Calu3 (cell line): ENCODE data around the gene ATP11A. TPM values are rescaled to one million over a fixed set of nuclear protein-coding genes. Genes with fewer than 3 reads are reported as not detected.

Source experiments
- BruUV-seq: library from RNA; stranded (reverse); fragments of 400-500 nt; replicated peaks from 2 replicates; lab custom pipeline; 2021; lab: Mats Ljungman, UMichigan
- CTCF ChIA-PET: fragments of 300-600 bp; sonication (Branson Sonifier 250); formaldehyde crosslinking; loops from one replicate; lab custom pipeline; 2022; ENCODE audit warnings: antibody characterized with exemption; lab: Charles Lee
- DNase-seq: peaks from one replicate; pipeline ENCODE4 v3.0.0; 2022
- H3K27ac Mint-ChIP-seq: one replicate; pipeline ENCODE4 v1.8.0; 2022; ENCODE audit warnings: mixed read lengths; ENCODE audit not compliant: unreplicated experiment
- H3K27me3 Mint-ChIP-seq: one replicate; pipeline ENCODE4 v1.8.0; 2022; ENCODE audit warnings: mixed read lengths; ENCODE audit not compliant: unreplicated experiment
- H3K36me3 Mint-ChIP-seq: one replicate; pipeline ENCODE4 v1.8.0; 2022; ENCODE audit warnings: mild to moderate bottlenecking, moderate library complexity, mixed read lengths; ENCODE audit not compliant: insufficient read depth, unreplicated experiment
- H3K4me1 Mint-ChIP-seq: one replicate; pipeline ENCODE4 v1.8.0; 2022; ENCODE audit warnings: mild to moderate bottlenecking, low read depth, mixed read lengths; ENCODE audit not compliant: unreplicated experiment
- H3K4me3 Mint-ChIP-seq: one replicate; pipeline ENCODE4 v1.8.0; 2022; ENCODE audit warnings: mild to moderate bottlenecking, low read depth, moderate library complexity, mixed read lengths; ENCODE audit not compliant: unreplicated experiment
- H3K9me3 Mint-ChIP-seq: one replicate; pipeline ENCODE4 v1.8.0; 2022; ENCODE audit warnings: low read depth, mixed read lengths; ENCODE audit not compliant: unreplicated experiment
- CTCF ChIP-seq: fragments of 200-600 bp; IDR thresholded peaks from one replicate; pipeline ENCODE4 v1.8.0; 2022; ENCODE audit warnings: antibody characterized with exemption; ENCODE audit not compliant: unreplicated experiment
- intact Hi-C: fragments of 100-400 bp; cut with micrococcal nuclease; formaldehyde crosslinking; loops from one replicate; pipeline ENCODE4 v1.10.0; 2022; ENCODE audit not compliant: unreplicated experiment
- total RNA-seq: library from RNA; stranded (reverse); gene quantifications from 2 replicates; pipeline ENCODE4 v1.2.3, GENCODE V29; 2022

ATP11A gene
- total RNA-seq, 1 experiment from 2014 or later: 115 TPM

GRCh38 chr13:112907286-112907685 lies 217.4 kb downstream of the ATP11A start:
- Mint-ChIP-seq H3K27me3 (no peaks in the 10 kb centered on the region), H3K4me3 (no peak overlapping the region), H3K4me1 (no peaks in the 10 kb centered on the region), H3K27ac (no peak overlapping the region), H3K9me3 (no peaks in the 10 kb centered on the region), H3K36me3 (no peaks in the 10 kb centered on the region)
- BruUV-seq: no TSS peak
- intact Hi-C loops: no loop called here
- CTCF ChIA-PET: no interaction called here
- DNase-seq: no peak
- no peak for TF ChIP-seq CTCF

- H3K4me3 Mint-ChIP-seq: no peak overlapping the region
- H3K27me3 Mint-ChIP-seq: no peaks in the 10 kb centered on the region
- TF ChIP-seq CTCF: no peak
- no peak for DNase-seq
- H3K27ac Mint-ChIP-seq: no peak overlapping the region
- H3K9me3 Mint-ChIP-seq: no peaks in the 10 kb centered on the region
- intact Hi-C loops: no loop called here
- CTCF ChIA-PET: no interaction called here
- no TSS peak for BruUV-seq
- H3K36me3 Mint-ChIP-seq: no peaks in the 10 kb centered on the region
- no peaks in the 10 kb centered on the region for H3K4me1 Mint-ChIP-seq
Measured at GRCh38 chr13:112907871-112908331, 218.1 kb downstream of the ATP11A start.

GRCh38 chr13:112908342-112908741 lies 218.5 kb downstream of the ATP11A start:
- Mint-ChIP-seq H3K27me3 (no peaks in the 10 kb centered on the region), H3K4me1 (no peaks in the 10 kb centered on the region), H3K36me3 (no peaks in the 10 kb centered on the region), H3K4me3 (no peak overlapping the region), H3K9me3 (no peaks in the 10 kb centered on the region), H3K27ac (no peak overlapping the region)
- no peak for TF ChIP-seq CTCF
- no peak for DNase-seq
- intact Hi-C loops: no loop called here
- CTCF ChIA-PET: no interaction called here
- BruUV-seq: no TSS peak

GRCh38 chr13:112910016-112910415 lies 220.2 kb downstream of the ATP11A start:
- Mint-ChIP-seq H3K4me3 (no peak overlapping the region), H3K27me3 (no peaks in the 10 kb centered on the region), H3K36me3 (no peaks in the 10 kb centered on the region), H3K9me3 (no peaks in the 10 kb centered on the region), H3K27ac (no peak overlapping the region), H3K4me1 (no peaks in the 10 kb centered on the region)
- BruUV-seq: no TSS peak
- CTCF ChIA-PET: no interaction called here
- intact Hi-C loops: no loop called here
- no peak for TF ChIP-seq CTCF
- no peak for DNase-seq
